Right lobe of liver (tissue), 6 donors: Measurements from ENCODE around the gene IWS1. TPM values are rescaled to one million over a fixed set of nuclear protein-coding genes. Genes with fewer than 3 reads are reported as not detected.

Experiments
- ATAC-seq, 4 donors: fragments of 200-7000 bp; cut with Tn5 transposase; one replicate each; pipeline ENCODE4 v1.9.1; 2020; ENCODE audit warnings: mild to moderate bottlenecking in 4 of 4, moderate library complexity in 4 of 4
- DNase-seq, 3 donors: peaks; one replicate each; pipeline ENCODE4 v3.0.0-alpha.2; 2020
- H3K27ac ChIP-seq, 3 donors: fragments of 200-600 bp; one replicate each; pipeline ENCODE4 v1.8.0; 2022
- H3K27me3 ChIP-seq, 2 donors: fragments of 200-600 bp; one replicate each; pipeline ENCODE4 v1.8.0; 2022
- H3K36me3 ChIP-seq, 4 donors: fragments of 200-600 bp; sonication (generic) in 1 of 4; one replicate each; pipeline versions ENCODE4 v1.5.1 to v1.8.0; 2017 to 2022; ENCODE audit warnings: control low read depth in 1 of 4
- H3K4me1 ChIP-seq, 4 donors: fragments of 200-600 bp; sonication (generic) in 1 of 4; one replicate each; pipeline versions ENCODE4 v1.5.1 to v1.8.0; 2017 to 2022; ENCODE audit warnings: control low read depth in 1 of 4
- H3K4me3 ChIP-seq, 3 donors: fragments of 200-600 bp; one replicate each; pipeline ENCODE4 v1.8.0; 2022
- H3K9me3 ChIP-seq, 4 donors: fragments of 200-600 bp; sonication (generic) in 1 of 4; one replicate each; pipeline versions ENCODE4 v1.5.1 to v1.8.0; 2017 to 2022; ENCODE audit warnings: control low read depth in 1 of 4
- CTCF ChIP-seq, 4 donors: fragments of 200-600 bp in 3 of 4; fragments of 450-650 bp in 1 of 4; IDR thresholded peaks; one replicate each; pipeline versions ENCODE4 v1.5.1 to v1.8.0; 2016 to 2022; ENCODE audit warnings: antibody characterized with exemption in 4 of 4, mild to moderate bottlenecking in 2 of 4
- POLR2A ChIP-seq: fragments of 450-650 bp; IDR thresholded peaks from one replicate; pipeline ENCODE4 v1.6.1; 2017; ENCODE audit warnings: antibody characterized with exemption, mild to moderate bottlenecking
- WGBS: methylation state at CpG from one replicate; pipeline ENCODE4 v1.1.6; 2018; ENCODE audit warnings: low coverage, low lambda C conversion rate; ENCODE audit not compliant: insufficient coverage; ENCODE audit errors: missing lambda C conversion rate; 5-methylcytosine and 5-hydroxymethylcytosine counted together
- intact Hi-C, 2 donors: fragments of 100-400 bp; cut with DNase I; formaldehyde crosslinking; loops; one replicate each; pipeline versions ENCODE4 v1.11.2 to v1.14.1; 2022
- small RNA-seq, 2 experiments: library from RNA; depleted of rRNA; stranded (forward); fragments of <200 nt; gene quantifications; one replicate each; pipeline ENCODE3, GENCODE V24; 2016
- total RNA-seq, 6 experiments: library from RNA; depleted of rRNA in 2 of 6; stranded (reverse); fragments of >200 nt in 2 of 6; fragmentation: NEBNext Ultra II Directional in 3 of 6; extraction: Animal tissue kit (Norgen Biotek cat#: 25700) in 3 of 6; gene quantifications; one replicate each; pipeline versions ENCODE4 v1.1.0 to v1.2.4, GENCODE V29; 2016 to 2023
- donor health status: DM: no; HTN: yes; CAD: no.
- donor health status: DM: no; HTN: no; CAD: no.
- donor health status: DM: no; HTN: no; CAD: no.
- donor health status: DM: no; HTN: yes; CAD: no.
- donor health status: DM: no; HTN: yes; CAD: no.

IWS1 gene
- total RNA-seq, 6 experiments from 2014 or later, result 15.7 to 27.9 (median 20.1) TPM

DNA sequence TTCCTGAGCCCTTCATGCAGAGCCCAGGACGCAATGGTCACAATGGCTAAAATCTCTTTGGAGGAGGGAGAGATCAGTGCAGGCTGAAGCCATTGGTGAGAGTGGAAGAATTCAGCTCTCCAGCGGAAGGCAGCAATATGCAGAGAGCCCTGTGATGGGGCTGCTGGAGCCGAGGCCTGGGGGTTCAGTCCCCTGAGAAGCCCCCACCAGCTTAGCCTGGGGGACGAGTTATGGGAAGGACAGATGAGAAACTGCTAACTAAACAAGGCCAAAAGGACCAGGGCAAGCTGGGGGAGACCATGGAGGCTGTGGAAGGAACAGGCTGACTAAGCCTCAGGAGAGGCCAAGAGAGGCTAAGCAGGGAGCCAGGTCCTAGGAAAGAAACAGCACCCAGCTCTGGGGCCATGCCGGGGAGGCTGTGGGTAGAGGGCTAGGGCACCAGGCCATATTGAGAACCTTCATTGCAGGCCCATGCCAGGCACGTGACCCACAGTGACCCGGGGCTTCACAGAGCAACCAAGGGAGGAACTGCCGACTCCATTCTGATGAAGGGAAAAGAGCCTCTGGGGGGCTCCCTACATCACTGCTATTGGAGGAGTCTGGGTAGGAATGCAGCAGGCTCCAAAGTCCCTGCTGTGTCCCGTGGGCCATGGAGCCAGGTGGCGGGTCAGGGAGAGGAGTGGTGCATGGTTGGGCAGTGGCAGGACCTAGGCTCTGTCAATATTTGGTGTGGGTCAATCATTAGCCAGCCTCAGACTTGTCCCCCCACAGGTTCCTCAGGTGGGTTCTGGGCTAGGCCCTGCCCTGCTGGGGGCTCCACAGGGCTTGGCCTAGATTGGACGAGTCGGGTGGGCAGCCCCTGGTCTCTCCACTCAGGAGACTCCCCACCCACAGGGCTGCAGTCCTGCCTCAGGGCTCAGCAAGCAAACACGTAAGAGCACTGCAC, 88.2 kb downstream of the IWS1 start:
- no peaks in the 10 kb centered on the region for H3K36me3 ChIP-seq
- H3K9me3 ChIP-seq, result no peaks in the 10 kb centered on the region
- no peaks in the 10 kb centered on the region for H3K27me3 ChIP-seq
- TF ChIP-seq CTCF (IDR thresholded peaks at IDR 0.05) (peak; percentile 12 to 52 (median 29)), POLR2A (no peak)
- peaks cover 0 to 32% (median 14%) of the 10 kb centered on the region in 4 donors for H3K4me1 ChIP-seq
- H3K27ac ChIP-seq, result peak overlapping the region; percentile 67 to 92 (median 89)
- peak; percentile 98 to 100 (median 98) for ATAC-seq
- H3K4me3 ChIP-seq, result no peak overlapping the region
- intact Hi-C loops, result no loop called here
- WGBS, result 33% methylated on average over 12 of the region's 13 CpGs
- peak; percentile 86 to 95 (median 94) for DNase-seq

GRCh38 chr2:127437056-127437455, 89.2 kb downstream of the IWS1 start:
- Histone ChIP-seq H3K4me1 (peaks cover 0 to 34% (median 15%) of the 10 kb centered on the region in 4 donors), H3K4me3 (no peak overlapping the region), H3K9me3 (no peaks in the 10 kb centered on the region), H3K36me3 (no peaks in the 10 kb centered on the region), H3K27ac (peak overlapping the region in 1 of 3 donors; percentile 89), H3K27me3 (no peaks in the 10 kb centered on the region)
- DNase-seq, result no peak
- intact Hi-C loops, result no loop called here
- no peak for ATAC-seq
- TF ChIP-seq POLR2A (no peak), CTCF (IDR thresholded peaks at IDR 0.05) (no peak)
- 95% methylated on average over 3 of the region's 9 CpGs for WGBS

DNA sequence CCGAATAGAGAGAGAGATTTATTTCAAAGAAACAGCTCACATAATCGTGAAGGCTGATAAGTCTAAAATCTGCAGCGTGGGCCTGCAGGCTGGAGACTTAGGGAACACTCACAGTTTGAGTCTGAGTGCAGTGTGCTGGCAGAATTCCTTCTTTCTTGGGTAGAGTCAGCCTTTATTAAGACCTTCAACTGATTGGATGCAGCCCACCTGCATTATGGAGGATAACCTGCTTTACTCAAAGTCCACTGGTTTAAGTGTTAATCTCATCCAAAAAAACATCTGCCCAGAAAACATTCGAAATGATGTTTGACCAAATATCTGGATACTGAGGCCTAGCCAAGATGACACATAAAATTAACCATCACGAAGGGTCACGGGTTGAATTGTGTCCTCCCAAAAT, 91.8 kb downstream of the IWS1 start:
- Histone ChIP-seq H3K27me3 (no peaks in the 10 kb centered on the region), H3K4me3 (no peak overlapping the region), H3K4me1 (peaks cover 0 to 41% (median 19%) of the 10 kb centered on the region in 4 donors), H3K27ac (no peak overlapping the region), H3K9me3 (no peaks in the 10 kb centered on the region), H3K36me3 (no peaks in the 10 kb centered on the region)
- DNase-seq, result no peak
- intact Hi-C loops, result no loop called here
- TF ChIP-seq POLR2A (no peak), CTCF (IDR thresholded peaks at IDR 0.05) (no peak)
- ATAC-seq, result no peak
- WGBS, result 90% methylated on average over 5 of the region's 6 CpGs

DNA sequence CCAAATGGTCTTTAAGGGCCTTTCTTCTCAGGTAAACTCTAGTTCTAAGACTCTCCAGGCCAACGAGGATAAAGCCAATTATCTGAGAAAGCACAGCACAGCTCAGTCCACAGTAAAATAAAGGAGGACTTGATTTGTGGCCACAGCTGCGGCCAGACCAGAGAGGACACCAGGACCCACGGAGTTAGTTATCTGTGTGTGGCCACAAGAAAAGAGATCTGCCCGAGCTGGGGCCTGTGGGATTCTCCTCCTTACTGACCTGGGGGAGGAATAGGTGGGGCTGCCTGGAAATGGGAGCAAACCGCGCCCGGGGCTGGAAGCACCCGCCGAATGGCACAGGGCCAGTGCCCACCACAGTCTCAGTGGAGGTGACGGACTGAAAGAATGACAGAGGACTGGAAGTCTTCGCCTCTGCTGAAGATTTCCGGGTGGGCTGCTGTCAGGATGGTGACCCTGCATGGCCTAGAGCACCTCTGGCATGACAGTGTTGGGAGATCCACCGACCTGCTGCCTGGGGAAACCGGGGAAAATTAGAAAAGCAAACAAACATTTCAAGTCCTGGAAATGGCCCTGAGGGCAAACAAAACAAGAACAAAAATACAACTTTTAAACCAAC, 94.8 kb downstream of the IWS1 start:
- DNase-seq, result no peak
- TF ChIP-seq POLR2A (no peak), CTCF (IDR thresholded peaks at IDR 0.05) (no peak)
- 53% methylated on average over 8 of the region's 14 CpGs for WGBS
- peaks cover 0 to 5% (median 2%) of the 10 kb centered on the region in 4 donors for H3K36me3 ChIP-seq
- H3K4me1 ChIP-seq, result peaks cover 0 to 12% (median 6%) of the 10 kb centered on the region in 4 donors
- peak overlapping the region in 2 of 3 donors; percentile 16 for H3K27ac ChIP-seq
- no peaks in the 10 kb centered on the region for H3K27me3 ChIP-seq
- no peaks in the 10 kb centered on the region for H3K9me3 ChIP-seq
- ATAC-seq, result peak; percentile 34 to 77 (median 50)
- H3K4me3 ChIP-seq, result no peak overlapping the region
- intact Hi-C loops, result no loop called here

Small RNA genes within 50 kb of the gene (small RNA-seq; reads per million reads assigned to genes)
- gene RNU4-48P, result 0 reads per million in 2 experiments

Other genes starting within 250 kb of the IWS1 start
- gene ERCC3, start 232.3 kb downstream of the IWS1 start, total RNA-seq, result 10 to 100 TPM; 13.5 to 17.3 (median 16.0) TPM
- gene MAP3K2, start 138.5 kb downstream of the IWS1 start, total RNA-seq, result 10 to 100 TPM; 28.6 to 45.1 (median 39.8) TPM
- gene PROC, start 108.1 kb downstream of the IWS1 start, total RNA-seq, result 100 to 1,000 TPM; 224 to 447 (median 319) TPM
- 1 to 10 TPM in 2 of 6 experiments, under 1 TPM in 3, not detected in 1; 0.21 to 2.7 (median 0.37) TPM for gene MYO7B, start 9.2 kb upstream of the IWS1 start, total RNA-seq
- not detected for gene GPR17, start 119.7 kb upstream of the IWS1 start, total RNA-seq
- 10 to 100 TPM in 5 of 6 experiments, 1 to 10 TPM in 1; 6.6 to 37.7 (median 19.5) TPM for gene LIMS2, start 149.0 kb upstream of the IWS1 start, total RNA-seq
- gene SFT2D3, start 175.0 kb upstream of the IWS1 start, total RNA-seq, result 1 to 10 TPM; 1.6 to 4.7 (median 3.4) TPM